H1 (cell line): Measurements from ENCODE around the gene FCMR. TPM values are rescaled to one million over a fixed set of nuclear protein-coding genes. Genes with fewer than 3 reads are reported as not detected.

Experiments
- polyA plus RNA-seq, 7 experiments: library from polyadenylated mRNA; depleted of rRNA in 3 of 7; stranded (reverse) in 5 of 7; unstranded in 2 of 7; fragments of >200 nt in 5 of 7; fragments of 200-250 nt in 2 of 7; gene quantifications; 1 replicate in 5 of 7; 2 replicates in 1 of 7; 4 replicates in 1 of 7; pipeline versions ENCODE4 v1.2.1 to v1.2.3, GENCODE V29; 2011 to 2013; ENCODE audit warnings: missing spikeins in 2 of 7, mixed read lengths in 2 of 7
- total RNA-seq: library from RNA; stranded (reverse); fragmentation: NEBNext Ultra II Directional; extraction: Animal tissue kit (Norgen Biotek cat#: 25700); gene quantifications from 2 replicates; pipeline ENCODE4 v1.2.1, GENCODE V29; 2021
- TF ChIP-seq, protein P1 (sequence below): IDR thresholded peaks from 2 replicates; pipeline ENCODE4 v1.6.1; 2012; ENCODE audit warnings: low read length, inconsistent platforms

FCMR gene
- total and polyA plus RNA-seq, 2 of the 8 experiments (the other 6 are each of a cell fraction or from before 2014, with no cell fraction given): 0.53 TPM; not detected in 1

DNA sequence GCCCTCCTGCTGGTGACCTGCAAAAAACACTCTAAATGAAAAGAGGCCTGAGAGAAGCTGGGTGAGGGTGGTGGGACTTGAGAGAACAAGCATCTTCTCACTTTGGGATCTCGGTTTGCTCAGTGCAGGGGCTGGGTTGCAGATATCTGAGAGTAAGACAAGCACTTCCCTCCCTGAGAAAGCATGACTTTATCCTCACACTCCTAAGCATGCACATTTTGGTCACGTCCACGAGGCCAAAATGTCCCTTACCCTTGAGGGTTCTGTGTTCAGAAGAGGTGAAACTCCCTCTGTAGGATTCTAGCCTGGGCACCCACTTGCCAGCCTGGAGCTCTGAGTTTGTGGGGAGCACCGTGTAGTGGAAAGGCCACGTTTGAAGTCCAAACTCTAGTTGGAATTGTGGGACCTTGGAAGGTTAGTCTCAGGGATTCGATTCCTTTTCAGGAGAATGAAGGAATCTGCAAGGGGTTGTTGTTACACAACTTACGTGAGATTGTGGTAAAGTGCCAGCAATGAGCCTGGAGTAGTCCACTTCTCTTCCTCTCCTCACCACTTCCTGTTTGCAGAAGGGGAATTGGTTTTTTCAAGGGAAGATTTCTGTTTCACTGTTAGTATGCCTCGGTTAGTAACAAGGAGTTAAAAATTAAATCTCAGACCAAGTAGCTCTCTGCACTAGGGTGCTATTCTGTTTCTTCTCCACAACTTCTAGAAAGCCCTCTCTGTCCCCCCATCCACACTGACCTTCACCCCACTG lies 45.5 kb upstream of the FCMR start (continued):
- TF ChIP-seq, protein P1, sequence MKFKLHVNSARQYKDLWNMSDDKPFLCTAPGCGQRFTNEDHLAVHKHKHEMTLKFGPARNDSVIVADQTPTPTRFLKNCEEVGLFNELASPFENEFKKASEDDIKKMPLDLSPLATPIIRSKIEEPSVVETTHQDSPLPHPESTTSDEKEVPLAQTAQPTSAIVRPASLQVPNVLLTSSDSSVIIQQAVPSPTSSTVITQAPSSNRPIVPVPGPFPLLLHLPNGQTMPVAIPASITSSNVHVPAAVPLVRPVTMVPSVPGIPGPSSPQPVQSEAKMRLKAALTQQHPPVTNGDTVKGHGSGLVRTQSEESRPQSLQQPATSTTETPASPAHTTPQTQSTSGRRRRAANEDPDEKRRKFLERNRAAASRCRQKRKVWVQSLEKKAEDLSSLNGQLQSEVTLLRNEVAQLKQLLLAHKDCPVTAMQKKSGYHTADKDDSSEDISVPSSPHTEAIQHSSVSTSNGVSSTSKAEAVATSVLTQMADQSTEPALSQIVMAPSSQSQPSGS: no peak
